HG03175 (cell line): Measurements from ENCODE around the gene DPP6.

Experiments
- ATAC-seq: cut with Tn5 transposase; IDR thresholded peaks from one replicate; pipeline ENCODE4 v1.9.1; 2021; ENCODE audit warnings: mild to moderate bottlenecking, moderate library complexity; ENCODE audit not compliant: unreplicated experiment

The DPP6 gene

GRCh38 chr7:154898973-154899855 lies 847.0 kb downstream of the DPP6 start:
- ATAC-seq: no peak

- ATAC-seq: no peak
Observed at GRCh38 chr7:154899862-154900261, 847.7 kb downstream of the DPP6 start.

- ATAC-seq: no peak
Observed at GRCh38 chr7:154902600-154903082, 850.4 kb downstream of the DPP6 start.

GRCh38 chr7:154903083-154903731 lies 851.0 kb downstream of the DPP6 start:
- no peak for ATAC-seq

DNA sequence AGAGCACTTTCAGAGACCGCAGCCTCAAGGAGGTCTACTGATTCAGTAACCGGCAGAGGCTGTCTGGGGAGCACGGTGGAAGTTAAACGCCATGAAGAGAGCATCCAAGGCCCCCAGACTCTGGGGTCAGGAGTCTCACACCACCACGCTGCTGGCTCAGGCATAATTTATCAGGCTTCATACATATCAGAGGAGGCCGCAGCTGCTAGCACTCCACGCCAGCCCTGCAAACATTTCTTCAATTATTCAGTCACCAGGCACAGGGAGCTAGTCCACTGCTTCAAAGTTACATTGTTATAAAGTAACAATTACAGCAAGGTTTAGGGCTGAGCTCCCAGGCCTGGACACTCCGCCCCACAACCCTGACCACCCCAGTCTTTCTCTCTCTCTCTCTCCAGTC lies 852.9 kb downstream of the DPP6 start:
- ATAC-seq: no peak

DNA sequence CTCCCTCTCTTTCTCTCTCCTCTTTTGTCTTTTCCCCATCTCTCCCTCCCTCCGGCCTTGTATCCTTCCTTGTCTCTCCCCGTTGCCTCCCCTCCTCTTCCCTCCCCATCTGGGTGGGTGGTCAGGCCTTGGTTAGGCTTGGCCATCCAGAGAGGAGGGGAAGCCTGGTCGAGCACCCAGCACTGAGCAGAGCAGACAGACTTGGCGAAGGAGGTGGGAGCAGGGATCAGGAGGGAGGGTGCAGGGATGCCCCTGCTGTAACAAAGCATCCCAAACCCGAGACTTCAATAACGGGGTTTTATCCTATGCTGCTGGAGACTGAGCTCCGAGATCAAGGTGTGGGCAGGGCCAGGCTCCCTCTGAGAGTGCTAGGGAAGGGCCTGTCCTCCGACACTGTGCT lies 853.4 kb downstream of the DPP6 start:
- no peak for ATAC-seq

- no peak for ATAC-seq
Observed at GRCh38 chr7:154906201-154906600, 854.0 kb downstream of the DPP6 start.

GRCh38 chr7:154906736-154907355 lies 854.6 kb downstream of the DPP6 start:
- ATAC-seq: no peak

DNA sequence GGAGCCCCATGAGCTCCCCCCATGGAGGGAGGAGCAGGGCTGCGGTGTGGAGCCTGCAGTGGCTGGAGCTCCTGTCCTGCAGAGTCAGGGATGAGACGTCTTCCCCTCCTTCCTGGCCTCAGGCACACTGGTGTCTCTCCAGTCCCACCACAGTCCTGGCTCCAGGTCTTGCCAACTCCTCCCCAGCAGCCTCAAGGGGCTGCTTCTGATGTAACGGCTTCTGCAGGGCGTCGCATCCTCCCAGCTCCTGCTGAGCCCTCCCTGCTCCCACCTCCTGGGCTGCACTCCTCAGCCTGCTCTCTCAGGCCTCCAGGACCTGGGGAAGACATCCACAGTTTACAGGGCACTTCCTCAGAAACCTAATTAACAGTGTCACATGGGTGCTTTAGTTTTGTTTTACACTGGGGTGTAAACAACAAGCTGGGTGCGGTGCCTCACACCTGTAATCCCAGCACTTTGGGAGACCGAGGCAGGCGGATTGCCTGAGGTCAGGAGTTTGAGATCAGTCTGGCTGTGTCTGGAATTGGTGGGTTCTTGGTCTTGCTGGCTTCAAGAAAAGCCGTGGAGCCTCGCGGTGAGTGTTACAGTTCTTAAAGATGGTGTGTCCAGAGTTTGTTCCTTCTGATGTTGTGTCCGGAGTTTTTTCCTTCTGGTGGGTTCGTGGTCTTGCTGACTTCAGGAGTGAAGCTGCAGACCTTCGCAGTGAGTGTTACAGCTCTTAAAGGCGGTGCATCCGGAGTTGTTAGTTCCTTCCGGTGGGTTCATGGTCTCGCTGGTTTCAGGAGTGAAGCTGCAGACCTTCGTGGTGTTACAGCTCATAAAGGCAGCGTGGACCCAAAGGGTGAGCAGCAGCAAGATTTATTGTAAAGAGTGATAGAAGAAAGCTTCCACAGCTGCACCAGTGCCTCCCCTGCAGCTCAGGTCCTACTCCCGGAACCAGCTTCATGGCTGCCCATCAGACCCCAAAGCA lies 855.7 kb downstream of the DPP6 start:
- ATAC-seq: no peak

DNA sequence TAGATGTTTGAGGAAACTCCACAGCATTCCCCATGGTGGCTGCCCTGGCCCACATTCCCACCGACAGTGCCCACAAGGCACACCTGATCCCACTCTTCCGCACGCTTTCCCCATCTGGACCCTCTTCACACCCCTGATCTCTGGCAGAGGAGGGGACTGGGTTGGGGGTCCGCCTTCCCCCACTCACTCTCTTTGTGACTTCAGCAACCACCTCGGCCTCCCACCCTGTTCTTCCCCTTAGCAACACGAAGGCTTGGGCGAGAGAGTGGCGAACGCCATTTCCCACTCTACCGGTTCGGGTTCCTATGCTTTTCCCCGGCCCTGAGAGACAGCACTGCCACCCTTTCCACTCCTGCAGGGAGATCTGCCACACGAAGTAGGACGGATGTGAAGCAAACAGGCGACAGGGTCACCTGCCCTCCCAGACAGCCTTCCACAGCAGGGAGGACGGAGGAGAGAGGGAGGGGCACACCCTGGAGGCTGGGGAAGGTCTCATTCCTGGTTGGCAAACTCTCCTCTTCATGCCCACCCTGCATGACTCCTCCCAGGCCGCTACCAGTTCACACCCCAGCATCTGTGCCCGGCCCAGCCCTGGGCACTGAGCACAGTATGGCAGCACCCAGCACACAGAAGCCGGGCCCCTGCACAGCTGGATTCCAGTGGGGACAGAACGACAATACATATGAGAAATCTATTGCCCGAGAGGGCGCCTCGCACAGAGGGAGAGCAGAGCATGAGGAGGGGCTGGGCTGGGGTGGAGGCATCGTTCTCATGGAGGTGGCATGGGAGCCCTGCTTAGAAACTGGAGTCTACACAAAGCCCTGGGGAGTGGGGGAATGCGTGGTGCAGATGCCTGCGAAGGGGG lies 857.3 kb downstream of the DPP6 start:
- no peak for ATAC-seq

GRCh38 chr7:154910125-154910524 lies 857.9 kb downstream of the DPP6 start:
- ATAC-seq: no peak

GRCh38 chr7:154910977-154911376 lies 858.8 kb downstream of the DPP6 start:
- ATAC-seq: no peak

- ATAC-seq: no peak
Observed at GRCh38 chr7:154911411-154911810, 859.2 kb downstream of the DPP6 start.

- ATAC-seq: no peak
Observed at GRCh38 chr7:154911862-154912455, 859.8 kb downstream of the DPP6 start.

- no peak for ATAC-seq
Observed at GRCh38 chr7:154912871-154913637, 860.9 kb downstream of the DPP6 start.

GRCh38 chr7:154913638-154914307 lies 861.6 kb downstream of the DPP6 start:
- peak; percentile 97 for ATAC-seq

- ATAC-seq: peak; percentile 10
Observed at GRCh38 chr7:154914308-154914995, 862.3 kb downstream of the DPP6 start.
